Measurements from ENCODE around the gene KLF14. TPM values are rescaled to one million over a fixed set of nuclear protein-coding genes. Genes with fewer than 3 reads are reported as not detected.

Gene KLF14
- total RNA-seq, 1 donor from 2014 or later: 0.11 TPM

GRCh38 chr7:130732980-130733930 is 752 bp downstream of the KLF14 start:
- H3K27ac ChIP-seq (replicated peaks): peak overlapping the region; percentile 35
- peak overlapping the region; percentile 64 for H3K4me3 ChIP-seq
- no peaks in the 10 kb centered on the region for H3K4me1 ChIP-seq
- peaks cover 99% of the 10 kb centered on the region for H3K27me3 ChIP-seq (ENCODE audit: low read depth)
- peaks cover 23% of the 10 kb centered on the region for H3K36me3 ChIP-seq
- H3K9me3 ChIP-seq (replicated peaks): peaks cover 53% of the 10 kb centered on the region
- DNase-seq: peak; percentile 14
- TF ChIP-seq CTCF (IDR thresholded peaks at IDR 0.05; ENCODE audit: borderline replicate concordance): no peak
- intact Hi-C loops (cut with micrococcal nuclease): no loop called here

GRCh38 chr7:130723784-130724183 is 10.2 kb downstream of the KLF14 start:
- intact Hi-C loops (cut with micrococcal nuclease): no loop called here
- Histone ChIP-seq H3K4me3 (no peak overlapping the region), H3K9me3 (replicated peaks) (no peaks in the 10 kb centered on the region), H3K27me3 (ENCODE audit: low read depth) (peaks cover 34% of the 10 kb centered on the region), H3K27ac (replicated peaks) (no peak overlapping the region), H3K4me1 (peaks cover 4% of the 10 kb centered on the region), H3K36me3 (no peaks in the 10 kb centered on the region)
- DNase-seq: no peak
- no peak for TF ChIP-seq CTCF (IDR thresholded peaks at IDR 0.05; ENCODE audit: borderline replicate concordance)

GRCh38 chr7:130721486-130722277 is 12.3 kb downstream of the KLF14 start:
- intact Hi-C loops (cut with micrococcal nuclease): no loop called here
- peak; percentile 85 for TF ChIP-seq CTCF (IDR thresholded peaks at IDR 0.05; ENCODE audit: borderline replicate concordance)

GRCh38 chr7:130719541-130719940 is 14.5 kb downstream of the KLF14 start:
- Histone ChIP-seq H3K4me3 (no peak overlapping the region), H3K36me3 (no peaks in the 10 kb centered on the region), H3K27me3 (ENCODE audit: low read depth) (peaks cover 11% of the 10 kb centered on the region), H3K27ac (replicated peaks) (no peak overlapping the region), H3K4me1 (peaks cover 4% of the 10 kb centered on the region), H3K9me3 (replicated peaks) (no peaks in the 10 kb centered on the region)
- intact Hi-C loops (cut with micrococcal nuclease): no loop called here
- no peak for TF ChIP-seq CTCF (IDR thresholded peaks at IDR 0.05; ENCODE audit: borderline replicate concordance)
- DNase-seq: no peak

More at GRCh38 chr7:130721486-130722277, 12.3 kb downstream of the KLF14 start:
- peak; percentile 69 for DNase-seq
- no peak overlapping the region for H3K4me3 ChIP-seq
- no peaks in the 10 kb centered on the region for H3K9me3 ChIP-seq (replicated peaks)
- H3K36me3 ChIP-seq: no peaks in the 10 kb centered on the region
- H3K4me1 ChIP-seq: peaks cover 4% of the 10 kb centered on the region
- peaks cover 15% of the 10 kb centered on the region for H3K27me3 ChIP-seq (ENCODE audit: low read depth)
- H3K27ac ChIP-seq (replicated peaks): no peak overlapping the region

- no peak overlapping the region for H3K27ac ChIP-seq (replicated peaks)
- no peak for DNase-seq
- H3K4me1 ChIP-seq: no peaks in the 10 kb centered on the region
- peaks cover 28% of the 10 kb centered on the region for H3K27me3 ChIP-seq (ENCODE audit: low read depth)
- no peaks in the 10 kb centered on the region for H3K36me3 ChIP-seq
- H3K4me3 ChIP-seq: no peak overlapping the region
- H3K9me3 ChIP-seq (replicated peaks): no peaks in the 10 kb centered on the region
- TF ChIP-seq CTCF (IDR thresholded peaks at IDR 0.05; ENCODE audit: borderline replicate concordance): no peak
- intact Hi-C loops (cut with micrococcal nuclease): no loop called here
Measured at GRCh38 chr7:130712416-130712815, 21.6 kb downstream of the KLF14 start.
